ENCODE data around the gene MAP2K2. TPM values are rescaled to one million over a fixed set of nuclear protein-coding genes. Genes with fewer than 3 reads are reported as not detected.

Gene MAP2K2
- total RNA-seq, 1 experiment from 2014 or later: 185 TPM

DNA sequence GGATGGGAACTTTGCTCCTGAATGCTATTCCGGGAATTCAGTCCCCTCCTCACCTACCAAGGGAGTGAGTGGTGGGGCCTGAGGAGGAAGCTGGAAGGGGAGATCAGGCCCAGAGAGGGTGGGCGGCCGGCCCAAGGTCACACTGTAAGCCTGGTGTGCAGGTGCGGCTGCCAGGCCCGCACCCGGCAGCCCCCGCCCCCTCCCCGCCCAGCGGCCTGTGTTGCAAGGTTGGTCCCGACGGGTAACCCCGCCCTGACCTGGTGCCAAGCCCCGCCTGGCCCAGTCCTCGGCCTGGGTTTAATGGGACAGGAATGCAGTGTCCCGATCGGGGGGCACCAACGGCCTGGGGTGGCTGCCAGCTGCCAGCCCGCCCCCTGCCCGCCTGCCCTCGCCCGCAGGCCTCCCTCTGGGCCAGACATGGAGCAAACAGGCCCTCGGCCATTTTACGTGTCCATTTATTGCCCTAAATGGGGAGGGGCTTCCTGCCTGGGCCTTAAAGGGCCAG, 62.7 kb downstream of the MAP2K2 start:
- H3K4me3 ChIP-seq (ENCODE audit: low read depth, low read length, poor library complexity, severe bottlenecking): no peak overlapping the region
- H3K4me1 ChIP-seq (ENCODE audit: insufficient read depth, low read length, poor library complexity, severe bottlenecking): peaks cover 7% of the 10 kb centered on the region
- no TSS peak for BruUV-seq (replicated peaks)
- ChIA-PET CTCF (no interaction called here), POLR2A (ENCODE audit: low non-redundant PET) (no interaction called here)
- no peaks in the 10 kb centered on the region for H3K9me3 ChIP-seq (ENCODE audit: low read depth, low read length, poor library complexity, severe bottlenecking)
- H3K27ac ChIP-seq (ENCODE audit: low read depth, low read length, poor library complexity, severe bottlenecking): no peak overlapping the region
- no peaks in the 10 kb centered on the region for H3K27me3 ChIP-seq (replicated peaks; ENCODE audit: insufficient read depth, low read depth, low read length, poor library complexity)
- DNase-seq (ENCODE audit: low spot score): no peak
- H3K36me3 ChIP-seq (ENCODE audit: insufficient read depth, low read length, poor library complexity, severe bottlenecking): peaks cover 3% of the 10 kb centered on the region
- intact Hi-C loops (cut with micrococcal nuclease; ENCODE audit: unreplicated experiment): no loop called here
- TF ChIP-seq EZH2 (IDR thresholded peaks at IDR 0.05; ENCODE audit: borderline replicate concordance, low read depth, low read length, poor library complexity, severe bottlenecking): no peak
- TF ChIP-seq, protein P1, sequence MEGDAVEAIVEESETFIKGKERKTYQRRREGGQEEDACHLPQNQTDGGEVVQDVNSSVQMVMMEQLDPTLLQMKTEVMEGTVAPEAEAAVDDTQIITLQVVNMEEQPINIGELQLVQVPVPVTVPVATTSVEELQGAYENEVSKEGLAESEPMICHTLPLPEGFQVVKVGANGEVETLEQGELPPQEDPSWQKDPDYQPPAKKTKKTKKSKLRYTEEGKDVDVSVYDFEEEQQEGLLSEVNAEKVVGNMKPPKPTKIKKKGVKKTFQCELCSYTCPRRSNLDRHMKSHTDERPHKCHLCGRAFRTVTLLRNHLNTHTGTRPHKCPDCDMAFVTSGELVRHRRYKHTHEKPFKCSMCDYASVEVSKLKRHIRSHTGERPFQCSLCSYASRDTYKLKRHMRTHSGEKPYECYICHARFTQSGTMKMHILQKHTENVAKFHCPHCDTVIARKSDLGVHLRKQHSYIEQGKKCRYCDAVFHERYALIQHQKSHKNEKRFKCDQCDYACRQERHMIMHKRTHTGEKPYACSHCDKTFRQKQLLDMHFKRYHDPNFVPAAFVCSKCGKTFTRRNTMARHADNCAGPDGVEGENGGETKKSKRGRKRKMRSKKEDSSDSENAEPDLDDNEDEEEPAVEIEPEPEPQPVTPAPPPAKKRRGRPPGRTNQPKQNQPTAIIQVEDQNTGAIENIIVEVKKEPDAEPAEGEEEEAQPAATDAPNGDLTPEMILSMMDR (conservative IDR thresholded peaks at IDR 0.05; ENCODE audit: low read depth, low read length): no peak

DNA sequence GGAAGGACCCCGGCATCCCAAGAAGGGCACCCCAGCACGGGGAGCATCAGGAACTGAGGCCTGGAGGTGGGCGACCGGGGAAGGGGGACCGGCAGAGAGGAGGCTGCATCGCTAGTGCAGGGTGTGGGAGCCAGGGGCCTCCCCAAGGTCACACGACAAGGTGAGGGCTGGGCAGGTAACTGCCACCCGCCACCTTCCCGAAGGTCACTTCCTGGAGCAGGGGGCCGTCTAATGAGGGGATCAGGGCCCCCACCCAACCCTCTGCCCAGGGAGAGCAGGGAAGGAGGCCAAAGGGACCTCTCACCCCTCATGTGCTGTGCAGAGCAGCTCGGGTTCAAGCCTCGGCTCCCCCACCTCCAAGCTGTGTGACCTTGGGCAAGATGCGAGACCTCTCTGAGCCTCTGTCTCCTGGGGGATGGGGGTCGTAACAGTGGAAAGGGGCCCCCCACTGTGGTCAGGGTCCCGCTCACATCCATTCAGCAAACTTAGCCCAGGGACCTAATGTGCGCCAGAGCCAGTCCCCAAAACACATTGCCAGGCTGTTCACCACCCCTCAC, 63.2 kb downstream of the MAP2K2 start:
- POLR2A ChIA-PET (ENCODE audit: low non-redundant PET): no interaction called here

DNA sequence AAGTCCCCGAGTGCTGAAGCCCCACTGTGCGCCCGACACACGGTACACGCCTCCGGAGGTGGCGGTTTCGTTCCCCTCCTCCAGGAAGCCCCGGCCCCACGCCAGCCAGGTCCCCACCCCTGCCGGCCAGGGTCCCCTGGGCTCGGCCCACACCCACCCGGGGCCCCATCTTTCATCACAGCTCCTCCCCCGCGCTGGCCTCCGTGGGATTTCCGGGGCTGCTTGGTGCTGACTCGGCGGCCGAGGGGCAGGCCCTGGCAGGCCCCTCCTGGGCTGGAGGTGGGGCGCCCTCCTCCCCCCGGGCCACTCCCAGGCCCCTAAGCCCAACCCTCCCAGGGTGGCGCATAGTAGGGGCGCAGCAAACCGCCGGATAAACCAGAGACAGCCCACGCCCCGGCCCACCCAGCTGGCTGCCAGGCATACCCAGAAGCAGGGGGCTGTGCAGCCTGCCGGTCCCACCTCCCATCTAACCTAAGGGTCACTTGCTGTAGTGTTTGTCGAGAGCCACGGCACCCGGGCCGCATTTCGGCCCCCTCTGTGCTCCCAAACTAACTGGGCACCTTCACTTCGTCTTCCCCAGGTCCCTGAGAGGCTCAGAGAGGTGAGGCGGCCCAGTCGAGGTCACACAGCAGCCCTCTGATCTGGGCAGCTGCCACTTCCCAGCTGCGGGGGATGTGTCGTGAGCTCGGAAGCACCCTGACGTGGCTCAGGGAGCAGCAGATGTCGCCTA, 63.9 kb downstream of the MAP2K2 start:
- Histone ChIP-seq H3K9me3 (ENCODE audit: low read depth, low read length, poor library complexity, severe bottlenecking) (no peaks in the 10 kb centered on the region), H3K4me1 (ENCODE audit: insufficient read depth, low read length, poor library complexity, severe bottlenecking) (peaks cover 7% of the 10 kb centered on the region), H3K4me3 (ENCODE audit: low read depth, low read length, poor library complexity, severe bottlenecking) (no peak overlapping the region), H3K27me3 (replicated peaks; ENCODE audit: insufficient read depth, low read depth, low read length, poor library complexity) (no peaks in the 10 kb centered on the region), H3K36me3 (ENCODE audit: insufficient read depth, low read length, poor library complexity, severe bottlenecking) (peaks cover 6% of the 10 kb centered on the region), H3K27ac (ENCODE audit: low read depth, low read length, poor library complexity, severe bottlenecking) (no peak overlapping the region)
- no peak for TF ChIP-seq EZH2 (IDR thresholded peaks at IDR 0.05; ENCODE audit: borderline replicate concordance, low read depth, low read length, poor library complexity, severe bottlenecking)
- TF ChIP-seq, protein P1 (conservative IDR thresholded peaks at IDR 0.05; ENCODE audit: low read depth, low read length): no peak
- no TSS peak for BruUV-seq (replicated peaks)
- DNase-seq (ENCODE audit: low spot score): no peak
- ChIA-PET CTCF (no interaction called here), POLR2A (ENCODE audit: low non-redundant PET) (no interaction called here)
- intact Hi-C loops (cut with micrococcal nuclease; ENCODE audit: unreplicated experiment): no loop called here

More for the DNA sequence above, 63.2 kb downstream of the MAP2K2 start:
- Histone ChIP-seq H3K27ac (ENCODE audit: low read depth, low read length, poor library complexity, severe bottlenecking) (no peak overlapping the region), H3K4me3 (ENCODE audit: low read depth, low read length, poor library complexity, severe bottlenecking) (no peak overlapping the region), H3K4me1 (ENCODE audit: insufficient read depth, low read length, poor library complexity, severe bottlenecking) (peaks cover 7% of the 10 kb centered on the region), H3K9me3 (ENCODE audit: low read depth, low read length, poor library complexity, severe bottlenecking) (no peaks in the 10 kb centered on the region), H3K36me3 (ENCODE audit: insufficient read depth, low read length, poor library complexity, severe bottlenecking) (peaks cover 3% of the 10 kb centered on the region), H3K27me3 (replicated peaks; ENCODE audit: insufficient read depth, low read depth, low read length, poor library complexity) (no peaks in the 10 kb centered on the region)
- TF ChIP-seq, protein P1 (conservative IDR thresholded peaks at IDR 0.05; ENCODE audit: low read depth, low read length): no peak
- TF ChIP-seq EZH2 (IDR thresholded peaks at IDR 0.05; ENCODE audit: borderline replicate concordance, low read depth, low read length, poor library complexity, severe bottlenecking): no peak
- no TSS peak for BruUV-seq (replicated peaks)
- DNase-seq (ENCODE audit: low spot score): no peak
- CTCF ChIA-PET: no interaction called here
- intact Hi-C loops (cut with micrococcal nuclease; ENCODE audit: unreplicated experiment): no loop called here
